B cell (primary cell): ENCODE data around the gene RASAL3. TPM values are rescaled to one million over a fixed set of nuclear protein-coding genes. Genes with fewer than 3 reads are reported as not detected.

Source experiments
- ATAC-seq: fragments of 200-7000 bp; cut with Tn5 transposase; one replicate; pipeline ENCODE4 v1.10.0; 2021; ENCODE audit warnings: low read depth, mild to moderate bottlenecking, moderate number of reproducible peaks, moderate library complexity
- CTCF ChIA-PET: fragments of 350-600 bp; sonication (Branson Sonifier 250); formaldehyde crosslinking; loops from one replicate; lab custom pipeline; 2021; ENCODE audit warnings: antibody characterized with exemption, inconsistent platforms; lab: Charles Lee
- POLR2A ChIA-PET: fragments of 350-600 bp; sonication (Branson Sonifier 250); formaldehyde crosslinking; loops from one replicate; lab custom pipeline; 2021; ENCODE audit warnings: antibody characterized with exemption; lab: Charles Lee
- DNase-seq: peaks from one replicate; pipeline ENCODE4 v3.0.0; 2013
- H2AFZ ChIP-seq: 2 replicates; pipeline ENCODE4 v1.6.1; 2012; ENCODE audit warnings: mild to moderate bottlenecking, low read depth, low read length; ENCODE audit not compliant: insufficient read depth, poor library complexity, severe bottlenecking
- H3K27ac ChIP-seq, 2 donors: 1 replicate in 1 of 2; 2 replicates in 1 of 2; pipeline ENCODE4 v1.5.1; 2012 to 2013; ENCODE audit warnings: low read length in 2 of 2, mild to moderate bottlenecking in 2 of 2, moderate library complexity in 1 of 2
- H3K27me3 ChIP-seq, 4 experiments: fragments of 200-600 bp in 1 of 4; sonication (generic) in 1 of 4; replicated peaks in 1 of 4; 1 replicate in 2 of 4; 2 replicates in 2 of 4; pipeline versions ENCODE4 v1.6.1 to v1.7.0; 2013 to 2016; ENCODE audit warnings: low read length in 3 of 4, mild to moderate bottlenecking in 2 of 4, mixed read lengths in 1 of 4, moderate library complexity in 1 of 4; ENCODE audit not compliant: insufficient read depth in 4 of 4, control insufficient read depth in 3 of 4; ENCODE audit errors: control extremely low read depth in 1 of 4
- H3K36me3 ChIP-seq, 2 experiments: replicated peaks in 1 of 2; 1 replicate in 1 of 2; 2 replicates in 1 of 2; pipeline versions ENCODE4 v1.6.1 to v1.7.1; 2013; ENCODE audit warnings: low read length in 1 of 2; ENCODE audit not compliant: insufficient read depth in 2 of 2, control insufficient read depth in 1 of 2; ENCODE audit errors: control extremely low read depth in 1 of 2, extremely low read depth in 1 of 2
- H3K4me1 ChIP-seq, 2 donors: fragments of 200-600 bp in 1 of 2; sonication (generic) in 1 of 2; 1 replicate in 1 of 2; 2 replicates in 1 of 2; pipeline versions ENCODE4 v1.5.1 to v1.6.1; 2013 to 2017; ENCODE audit warnings: low read length in 2 of 2; ENCODE audit not compliant: control insufficient read depth in 2 of 2, insufficient read depth in 2 of 2
- H3K4me2 ChIP-seq: replicated peaks from 2 replicates; pipeline ENCODE3; 2012; ENCODE audit warnings: mild to moderate bottlenecking, low read depth, low read length; ENCODE audit not compliant: poor library complexity, severe bottlenecking
- H3K4me3 ChIP-seq, 5 experiments: fragments of 200-600 bp in 1 of 5; sonication (generic) in 1 of 5; 1 replicate in 3 of 5; 2 replicates in 2 of 5; pipeline versions ENCODE4 v1.5.1 to v1.7.0; 2011 to 2016; ENCODE audit warnings: low read length in 4 of 5, mild to moderate bottlenecking in 4 of 5, low read depth in 2 of 5, control low read depth in 1 of 5, moderate library complexity in 1 of 5; ENCODE audit not compliant: insufficient read depth in 1 of 5; ENCODE audit errors: control extremely low read depth in 1 of 5, extremely low read depth in 1 of 5
- H3K79me2 ChIP-seq: fragments of 200-600 bp; sonication (generic); one replicate; pipeline ENCODE4 v1.6.0; 2016; ENCODE audit warnings: low read length; ENCODE audit not compliant: control insufficient read depth, insufficient read depth
- H3K9ac ChIP-seq: fragments of 200-600 bp; sonication (generic); 2 replicates; pipeline ENCODE4 v1.6.1; 2017; ENCODE audit warnings: mild to moderate bottlenecking, low read length, moderate library complexity
- H3K9me3 ChIP-seq, 3 donors: one replicate each; pipeline versions ENCODE4 v1.6.1 to v1.7.1; 2013; ENCODE audit warnings: low read length in 2 of 3; ENCODE audit not compliant: control insufficient read depth in 2 of 3, insufficient read depth in 1 of 3; ENCODE audit errors: control extremely low read depth in 1 of 3
- H4K20me1 ChIP-seq: 2 replicates; pipeline ENCODE4 v1.6.0; 2012; ENCODE audit warnings: mild to moderate bottlenecking, low read length; ENCODE audit not compliant: insufficient read depth, control insufficient read depth, poor library complexity, severe bottlenecking
- H3K27ac Mint-ChIP-seq: one replicate; pipeline ENCODE4 v1.8.0; 2021; ENCODE audit warnings: mixed read lengths
- H3K27me3 Mint-ChIP-seq: one replicate; pipeline ENCODE4 v1.8.0; 2021; ENCODE audit warnings: mixed read lengths
- H3K4me1 Mint-ChIP-seq: one replicate; pipeline ENCODE4 v1.8.0; 2021; ENCODE audit warnings: mixed read lengths
- H3K4me3 Mint-ChIP-seq: one replicate; pipeline ENCODE4 v1.8.0; 2021; ENCODE audit warnings: mixed read lengths
- H3K9me3 Mint-ChIP-seq: one replicate; pipeline ENCODE4 v1.8.0; 2022; ENCODE audit warnings: mixed read lengths; ENCODE audit not compliant: insufficient read depth
- CTCF ChIP-seq: fragments of 200-600 bp; IDR thresholded peaks from one replicate; pipeline ENCODE4 v1.8.0; 2022; ENCODE audit warnings: antibody characterized with exemption, mild to moderate bottlenecking
- EZH2 ChIP-seq: IDR thresholded peaks from 2 replicates; pipeline ENCODE4 v1.6.1; 2012; ENCODE audit warnings: borderline replicate concordance, low read depth, mild to moderate bottlenecking, moderate library complexity, low read length; ENCODE audit not compliant: insufficient read depth, poor library complexity, severe bottlenecking
- WGBS: methylation state at CpG from one replicate; pipeline ENCODE4 v1.1.5; 2013; ENCODE audit warnings: missing lambda C conversion rate; ENCODE audit not compliant: insufficient coverage; 5-methylcytosine and 5-hydroxymethylcytosine counted together
- intact Hi-C: fragments of 100-400 bp; cut with micrococcal nuclease; formaldehyde crosslinking; loops from one replicate; pipeline ENCODE4 v1.10.0; 2022
- polyA plus RNA-seq: library from polyadenylated mRNA; depleted of rRNA; stranded (reverse); fragments of >200 nt; gene quantifications from 2 replicates; pipeline ENCODE4 v1.2.3, GENCODE V29; 2012
- total RNA-seq, 2 donors: library from RNA; stranded (reverse); fragments of 120-200 nt in 1 of 2; gene quantifications; 1 replicate in 1 of 2; 2 replicates in 1 of 2; pipeline versions ENCODE4 v1.2.3 to v1.2.4, GENCODE V29; 2013 to 2022

RASAL3 gene
- total and polyA plus RNA-seq, 2 donors (not counting 1 experiment from before 2014, with no cell fraction given): 95.3 to 154 TPM

DNA sequence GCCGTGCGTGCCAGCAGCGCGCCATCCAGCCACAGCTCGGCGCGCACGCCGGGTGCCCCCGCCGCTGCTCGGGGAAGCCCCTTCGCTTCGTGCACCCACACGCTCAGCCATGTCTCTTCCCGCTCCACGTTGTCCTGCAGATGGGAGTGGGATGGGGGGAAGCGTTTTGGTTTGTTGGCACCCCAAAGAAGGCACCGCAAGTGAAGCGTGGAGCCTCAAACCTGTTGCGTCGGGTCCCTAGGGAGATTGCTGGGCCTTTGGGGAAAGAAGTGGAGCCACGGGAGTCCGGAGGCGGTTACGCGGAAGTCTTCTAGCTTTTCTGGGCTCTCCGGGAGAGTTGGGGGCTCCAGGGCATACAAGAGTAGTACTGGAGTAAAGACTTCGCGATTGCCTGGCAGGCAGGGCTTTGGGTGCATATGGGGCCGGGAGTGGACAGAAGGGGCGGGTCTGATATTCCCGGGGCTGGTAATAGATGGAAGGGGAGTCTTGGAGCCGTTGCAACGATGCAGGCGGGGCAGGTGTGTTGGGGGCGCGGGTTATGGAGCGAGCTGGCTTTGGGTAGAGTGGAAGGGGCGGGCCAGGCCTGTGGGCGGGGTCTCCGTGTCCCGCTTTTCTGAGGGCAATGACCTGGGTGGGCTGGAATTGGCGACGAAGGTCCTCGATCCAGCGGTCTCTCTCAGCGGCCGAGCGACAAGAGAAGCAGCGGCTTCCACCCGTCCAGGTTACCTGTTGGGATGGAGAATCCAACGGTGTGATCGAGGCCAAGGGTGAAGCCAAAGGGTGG is 6.5 kb downstream of the RASAL3 start:
- intact Hi-C loops: no loop called here
- H3K4me1 ChIP-seq: peaks cover 5 to 15% of the 10 kb centered on the region in 2 donors
- Mint-ChIP-seq H3K4me1 (peaks cover 7% of the 10 kb centered on the region), H3K27ac (no peak overlapping the region), H3K9me3 (no peaks in the 10 kb centered on the region), H3K27me3 (no peaks in the 10 kb centered on the region), H3K4me3 (no peak overlapping the region)
- WGBS: 96% methylated on average over 50 of the region's 54 CpGs
- no peak overlapping the region for H3K9ac ChIP-seq
- TF ChIP-seq EZH2 (no peak), CTCF (no peak)
- no peak overlapping the region for H3K4me3 ChIP-seq
- peaks cover 12 to 72% of the 10 kb centered on the region in 2 experiments for H3K36me3 ChIP-seq
- H3K27me3 ChIP-seq: no peaks in the 10 kb centered on the region
- POLR2A ChIA-PET: no interaction called here
- no peak overlapping the region for H2AFZ ChIP-seq
- no peaks in the 10 kb centered on the region for H3K9me3 ChIP-seq
- no peak overlapping the region for H3K27ac ChIP-seq
- ATAC-seq (no peak), DNase-seq (no peak)
- peaks cover 46% of the 10 kb centered on the region for H4K20me1 ChIP-seq
- no peak overlapping the region for H3K4me2 ChIP-seq
- CTCF ChIA-PET: no interaction called here
- H3K79me2 ChIP-seq: peaks cover 30% of the 10 kb centered on the region
